OCI-LY7 (cell line): ENCODE results near the gene ERC1. TPM values are rescaled to one million over a fixed set of nuclear protein-coding genes. Genes with fewer than 3 reads are reported as not detected.

Source experiments
- BruUV-seq: library from RNA; stranded (reverse); fragments of 400-500 nt; replicated peaks from 2 replicates; lab custom pipeline; 2021; lab: Mats Ljungman, UMichigan
- CTCF ChIA-PET: fragments of 300-600 bp; sonication (Branson Sonifier 250); formaldehyde crosslinking; loops from one replicate; lab custom pipeline; 2022; ENCODE audit warnings: antibody characterized with exemption; ENCODE audit not compliant: unreplicated experiment; lab: Charles Lee
- POLR2A ChIA-PET: fragments of 300-600 bp; sonication (Branson Sonifier 250); formaldehyde crosslinking; loops from one replicate; lab custom pipeline; 2022; ENCODE audit warnings: antibody characterized with exemption; lab: Charles Lee
- DNase-seq: peaks from one replicate; pipeline ENCODE4 v3.0.0-alpha.2; 2015; ENCODE audit warnings: low spot score
- H2AFZ ChIP-seq: fragments of 200-600 bp; sonication (generic), shearing (Covaris generic); 2 replicates; pipeline ENCODE4 v1.6.1; 2014; ENCODE audit warnings: mild to moderate bottlenecking, antibody characterized with exemption, low read length, moderate library complexity
- H3K27ac ChIP-seq: fragments of 200-600 bp; sonication (generic); 2 replicates; pipeline ENCODE4 v1.5.1; 2014; ENCODE audit warnings: mixed run types, low read depth, mild to moderate bottlenecking, moderate library complexity, low read length, inconsistent platforms; ENCODE audit not compliant: poor library complexity, severe bottlenecking
- H3K36me3 ChIP-seq: fragments of 200-600 bp; sonication (generic); 2 replicates; pipeline ENCODE4 v1.6.1; 2014; ENCODE audit warnings: mild to moderate bottlenecking, antibody characterized with exemption, low read length, moderate library complexity, mixed read lengths; ENCODE audit not compliant: insufficient read depth
- H3K4me1 ChIP-seq: fragments of 200-600 bp; sonication (generic); 2 replicates; pipeline ENCODE4 v1.5.1; 2014; ENCODE audit warnings: mild to moderate bottlenecking, low read length; ENCODE audit not compliant: insufficient read depth, poor library complexity, severe bottlenecking
- H3K4me2 ChIP-seq: fragments of 200-600 bp; sonication (generic); 2 replicates; pipeline ENCODE4 v1.6.1; 2014; ENCODE audit warnings: mild to moderate bottlenecking, low read length
- H3K4me3 ChIP-seq: fragments of 200-600 bp; sonication (generic); 2 replicates; pipeline ENCODE4 v1.5.1; 2014; ENCODE audit warnings: mild to moderate bottlenecking, low read depth, low read length; ENCODE audit not compliant: poor library complexity, severe bottlenecking
- H3K79me2 ChIP-seq: fragments of 200-600 bp; sonication (generic); 2 replicates; pipeline ENCODE4 v1.6.1; 2016; ENCODE audit warnings: low read depth, mild to moderate bottlenecking, low read length, moderate library complexity, mixed read lengths; ENCODE audit not compliant: insufficient read depth
- H3K9me2 ChIP-seq: fragments of 200-600 bp; sonication (generic); 2 replicates; pipeline ENCODE4 v1.6.1; 2016; ENCODE audit warnings: mild to moderate bottlenecking, low read length, mixed read lengths; ENCODE audit not compliant: insufficient read depth
- H3K9me3 ChIP-seq: fragments of 200-600 bp; sonication (generic); 2 replicates; pipeline ENCODE4 v1.6.1; 2014; ENCODE audit warnings: mild to moderate bottlenecking, mixed run types, low read length, mixed read lengths
- H4K20me1 ChIP-seq: fragments of 200-600 bp; sonication (generic); 2 replicates; pipeline ENCODE4 v1.6.1; 2014; ENCODE audit warnings: mild to moderate bottlenecking, antibody characterized with exemption, low read length, moderate library complexity, mixed read lengths; ENCODE audit not compliant: insufficient read depth
- CTCF ChIP-seq: fragments of 200-600 bp; sonication (generic); conservative IDR thresholded peaks from 2 replicates; pipeline ENCODE4 v1.5.1; 2014; ENCODE audit warnings: mild to moderate bottlenecking, antibody characterized with exemption, low read length, moderate library complexity, mixed read lengths
- EZH2phosphoT487 ChIP-seq: fragments of 200-600 bp; sonication (generic); IDR thresholded peaks from 2 replicates; pipeline ENCODE4 v1.6.1; 2018; ENCODE audit warnings: low read depth, borderline replicate concordance, mild to moderate bottlenecking, mixed run types, antibody characterized with exemption, low read length, moderate library complexity, mixed read lengths
- intact Hi-C: fragments of 100-400 bp; cut with micrococcal nuclease; formaldehyde crosslinking; loops from one replicate; pipeline ENCODE4 v1.10.0; 2022; ENCODE audit not compliant: unreplicated experiment
- total RNA-seq, 2 experiments: library from RNA; depleted of rRNA in 1 of 2; stranded (reverse); fragments of >200 nt in 1 of 2; shearing (Covaris generic) in 1 of 2; gene quantifications; 2 replicates each; pipeline ENCODE4 v1.2.3, GENCODE V29; 2014 to 2022

ERC1 gene
- total RNA-seq, 2 experiments from 2014 or later, result 26.9 to 86.9 TPM

- H3K9me2 ChIP-seq, result no peaks in the 10 kb centered on the region
- H3K4me3 ChIP-seq, result no peak overlapping the region
- BruUV-seq, result no TSS peak
- H3K79me2 ChIP-seq, result peaks cover 19% of the 10 kb centered on the region; the same call in 1 of the 2 replicates
- no peaks in the 10 kb centered on the region; the same call in 1 of the 2 replicates for H3K36me3 ChIP-seq
- intact Hi-C loops, result no loop called here
- H3K27ac ChIP-seq, result no peak overlapping the region
- CTCF ChIA-PET, result no interaction called here
- POLR2A ChIA-PET, result no interaction called here
- peaks cover 16% of the 10 kb centered on the region for H3K9me3 ChIP-seq
- no peak for TF ChIP-seq EZH2phosphoT487
- no peak for TF ChIP-seq CTCF
- no peak overlapping the region for H3K4me2 ChIP-seq
- H2AFZ ChIP-seq, result no peak overlapping the region
- DNase-seq, result no peak
- H3K4me1 ChIP-seq, result no peaks in the 10 kb centered on the region
- no peaks in the 10 kb centered on the region for H4K20me1 ChIP-seq
Measured at GRCh38 chr12:1054117-1054870, 63.3 kb downstream of the ERC1 start.

GRCh38 chr12:1056390-1056789 is 65.4 kb downstream of the ERC1 start:
- Histone ChIP-seq H3K27ac (no peak overlapping the region), H3K9me2 (no peaks in the 10 kb centered on the region), H3K36me3 (no peaks in the 10 kb centered on the region; the same call in 1 of the 2 replicates), H2AFZ (no peak overlapping the region), H4K20me1 (no peaks in the 10 kb centered on the region), H3K4me2 (no peak overlapping the region), H3K79me2 (peaks cover 28% of the 10 kb centered on the region; the same call in 1 of the 2 replicates), H3K4me3 (no peak overlapping the region), H3K9me3 (peaks cover 22% of the 10 kb centered on the region), H3K4me1 (no peaks in the 10 kb centered on the region)
- TF ChIP-seq EZH2phosphoT487 (no peak), CTCF (no peak)
- no TSS peak for BruUV-seq
- intact Hi-C loops, result no loop called here
- CTCF ChIA-PET, result no interaction called here
- POLR2A ChIA-PET, result no interaction called here
- DNase-seq, result no peak

- no peak overlapping the region for H3K4me2 ChIP-seq
- H3K27ac ChIP-seq, result no peak overlapping the region
- intact Hi-C loops, result no loop called here
- no peak overlapping the region for H2AFZ ChIP-seq
- POLR2A ChIA-PET, result interaction anchor here (0.6 to 1.3 kb wide), 5 partner anchors 10 to 67 kb away, joined by 3 to 4 read pairs (median 3); partner anchors contain the start of gene ERC1
- peaks cover 31% of the 10 kb centered on the region; the same call in 1 of the 2 replicates for H3K79me2 ChIP-seq
- H3K4me1 ChIP-seq, result no peaks in the 10 kb centered on the region
- TF ChIP-seq CTCF, result no peak
- no peak for TF ChIP-seq EZH2phosphoT487
- no peak overlapping the region for H3K4me3 ChIP-seq
- CTCF ChIA-PET, result no interaction called here
- H3K36me3 ChIP-seq, result no peaks in the 10 kb centered on the region; the same call in 1 of the 2 replicates
- no peaks in the 10 kb centered on the region for H3K9me2 ChIP-seq
- BruUV-seq, result no TSS peak
- no peak for DNase-seq
- H3K9me3 ChIP-seq, result peaks cover 33% of the 10 kb centered on the region
- H4K20me1 ChIP-seq, result no peaks in the 10 kb centered on the region
Measured at GRCh38 chr12:1058423-1058822, 67.4 kb downstream of the ERC1 start.
